ENCODE results near the gene PPFIA2.

DNA sequence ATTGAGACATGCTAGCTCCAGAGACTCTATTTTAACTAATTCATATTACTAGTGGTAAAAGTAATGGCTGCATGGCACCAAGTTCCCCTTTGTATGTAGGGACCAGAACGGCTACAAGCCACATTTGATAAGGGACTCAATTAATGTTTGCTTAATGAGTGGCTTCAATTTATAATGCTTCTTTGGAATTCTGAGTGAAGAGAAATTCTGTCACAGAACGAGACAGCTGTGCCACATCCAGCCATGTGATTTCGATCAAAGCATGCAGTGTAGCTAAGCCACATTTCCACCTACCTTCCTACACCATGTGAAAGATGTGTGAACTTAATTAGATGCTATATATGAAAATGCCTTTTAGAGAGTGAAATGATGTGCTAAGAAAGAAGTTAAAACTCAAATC is 463.9 kb downstream of the PPFIA2 start:
- TF ChIP-seq CTCF (IDR thresholded peaks at IDR 0.05): no peak
- no peak for TF ChIP-seq POLR2A (IDR thresholded peaks at IDR 0.05)
